EL (cell line): ENCODE results near the gene COL4A2.

ENCODE experiments used
- DNase-seq: peaks from one replicate; pipeline ENCODE4 v3.0.0-alpha.2; 2016

Gene COL4A2

GRCh38 chr13:110503979-110504499, 197.0 kb downstream of the COL4A2 start:
- no peak for DNase-seq

GRCh38 chr13:110505594-110505993, 198.5 kb downstream of the COL4A2 start:
- no peak for DNase-seq

GRCh38 chr13:110506396-110506795, 199.3 kb downstream of the COL4A2 start:
- DNase-seq = no peak

GRCh38 chr13:110506859-110507566, 199.9 kb downstream of the COL4A2 start:
- no peak for DNase-seq

- DNase-seq = no peak
Measured at GRCh38 chr13:110507678-110508381, 200.7 kb downstream of the COL4A2 start.

GRCh38 chr13:110509478-110509926, 202.4 kb downstream of the COL4A2 start:
- no peak for DNase-seq

GRCh38 chr13:110509971-110510786, 203.1 kb downstream of the COL4A2 start:
- peak; percentile 40 for DNase-seq

GRCh38 chr13:110511509-110512181, 204.6 kb downstream of the COL4A2 start:
- no peak for DNase-seq

GRCh38 chr13:110512198-110512740, 205.2 kb downstream of the COL4A2 start:
- no peak for DNase-seq

GRCh38 chr13:110516500-110516899, 209.4 kb downstream of the COL4A2 start:
- no peak for DNase-seq

- DNase-seq = no peak
Measured at GRCh38 chr13:110517505-110518225, 210.6 kb downstream of the COL4A2 start.

GRCh38 chr13:110518226-110518525, 211.1 kb downstream of the COL4A2 start:
- DNase-seq = no peak

GRCh38 chr13:110518571-110518970, 211.5 kb downstream of the COL4A2 start:
- no peak for DNase-seq

GRCh38 chr13:110519046-110519445, 212.0 kb downstream of the COL4A2 start:
- DNase-seq = no peak

GRCh38 chr13:110519506-110519905, 212.4 kb downstream of the COL4A2 start:
- no peak for DNase-seq

- no peak for DNase-seq
Measured at GRCh38 chr13:110520431-110521295, 213.6 kb downstream of the COL4A2 start.

GRCh38 chr13:110521296-110521680, 214.2 kb downstream of the COL4A2 start:
- no peak for DNase-seq

- no peak for DNase-seq
Measured at GRCh38 chr13:110521946-110522345, 214.9 kb downstream of the COL4A2 start.

- no peak for DNase-seq
Measured at GRCh38 chr13:110522721-110523120, 215.6 kb downstream of the COL4A2 start.

GRCh38 chr13:110523180-110523579, 216.1 kb downstream of the COL4A2 start:
- no peak for DNase-seq
